Measurements from ENCODE around the gene IQCB1.
"Not testable (repeated sequence)": the region's sequence is repeated elsewhere in the genome, so short reads cannot be mapped to it uniquely, and the experiment has no call there.

The IQCB1 gene

GRCh38 chr3:121747976-121748375, 86.9 kb downstream of the IQCB1 start:
- no peak for DNase-seq (ENCODE audit: low spot score)

- DNase-seq (ENCODE audit: low spot score) = not testable (repeated sequence)
Observed at GRCh38 chr3:121743106-121743505, 91.8 kb downstream of the IQCB1 start.

GRCh38 chr3:121740896-121741295, 94.0 kb downstream of the IQCB1 start:
- DNase-seq (ENCODE audit: low spot score) = no peak

- no peak for DNase-seq (ENCODE audit: low spot score)
Observed at GRCh38 chr3:121739902-121740301, 95.0 kb downstream of the IQCB1 start.

GRCh38 chr3:121737644-121738043, 97.2 kb downstream of the IQCB1 start:
- no peak for DNase-seq (ENCODE audit: low spot score)

GRCh38 chr3:121736112-121736511, 98.7 kb downstream of the IQCB1 start:
- DNase-seq (ENCODE audit: low spot score) = no peak

- DNase-seq (ENCODE audit: low spot score) = no peak
Observed at GRCh38 chr3:121735047-121735696, 99.7 kb downstream of the IQCB1 start.

GRCh38 chr3:121730940-121731687, 103.7 kb downstream of the IQCB1 start:
- DNase-seq (ENCODE audit: low spot score) = no peak

- DNase-seq (ENCODE audit: low spot score) = no peak
Observed at GRCh38 chr3:121724130-121724529, 110.7 kb downstream of the IQCB1 start.

- no peak for DNase-seq (ENCODE audit: low spot score)
Observed at GRCh38 chr3:121723485-121723884, 111.4 kb downstream of the IQCB1 start.

GRCh38 chr3:121722411-121722810, 112.4 kb downstream of the IQCB1 start:
- no peak for DNase-seq (ENCODE audit: low spot score)

- DNase-seq (ENCODE audit: low spot score) = no peak
Observed at GRCh38 chr3:121720163-121720562, 114.7 kb downstream of the IQCB1 start.
